Heart right ventricle (tissue), 16 donors: ENCODE data around the gene TXN2. TPM values are rescaled to one million over a fixed set of nuclear protein-coding genes. Genes with fewer than 3 reads are reported as not detected.

Experiments
- ATAC-seq, 8 donors: fragments of 200-7000 bp; cut with Tn5 transposase; one replicate each; pipeline ENCODE4 v1.9.1; 2020; ENCODE audit warnings: mild to moderate bottlenecking in 8 of 8, moderate library complexity in 8 of 8, moderate number of reproducible peaks in 1 of 8
- DNase-seq, 2 donors: peaks; one replicate each; pipeline ENCODE4 v3.0.0-alpha.2; 2020
- H3K27ac ChIP-seq, 10 donors: fragments of 200-600 bp; sonication (generic) in 2 of 10; one replicate each; pipeline versions ENCODE4 v1.5.0 to v1.8.0; 2020 to 2022; ENCODE audit warnings: mild to moderate bottlenecking in 3 of 10
- H3K27me3 ChIP-seq, 7 donors: fragments of 200-600 bp; one replicate each; pipeline ENCODE4 v1.8.0; 2021 to 2022; ENCODE audit warnings: mild to moderate bottlenecking in 2 of 7
- H3K36me3 ChIP-seq, 9 donors: fragments of 200-600 bp; sonication (generic) in 1 of 9; one replicate each; pipeline versions ENCODE4 v1.5.0 to v1.8.0; 2020 to 2022; ENCODE audit warnings: mild to moderate bottlenecking in 2 of 9
- H3K4me1 ChIP-seq, 9 donors: fragments of 200-600 bp; sonication (generic) in 1 of 9; one replicate each; pipeline versions ENCODE4 v1.5.0 to v1.8.0; 2020 to 2022; ENCODE audit warnings: mild to moderate bottlenecking in 4 of 9
- H3K4me3 ChIP-seq, 10 donors: fragments of 200-600 bp; sonication (generic) in 2 of 10; one replicate each; pipeline versions ENCODE4 v1.5.0 to v1.8.0; 2020 to 2022; ENCODE audit warnings: mild to moderate bottlenecking in 7 of 10, moderate library complexity in 2 of 10
- H3K9me3 ChIP-seq, 11 donors: fragments of 200-600 bp in 10 of 11; sonication (generic) in 2 of 11; one replicate each; pipeline versions ENCODE4 v1.5.0 to v1.8.0; 2013 to 2022; ENCODE audit warnings: mild to moderate bottlenecking in 2 of 11, control low read depth in 1 of 11, moderate library complexity in 1 of 11
- CTCF ChIP-seq, 9 donors: fragments of 200-600 bp; sonication (generic) in 2 of 9; IDR thresholded peaks; one replicate each; pipeline versions ENCODE4 v1.5.0 to v1.8.0; 2021 to 2022; ENCODE audit warnings: antibody characterized with exemption in 9 of 9, mild to moderate bottlenecking in 5 of 9, moderate library complexity in 1 of 9
- WGBS, 2 donors: extraction: QIAGEN DNeasy Blood & Tissue Kit; methylation state at CpG; one replicate each; pipeline ENCODE4 v1.1.7; 2013; ENCODE audit warnings: inconsistent platforms in 1 of 2; 5-methylcytosine and 5-hydroxymethylcytosine counted together
- intact Hi-C, 10 donors: fragments of 100-400 bp; cut with DNase I; formaldehyde crosslinking; loops; one replicate each; pipeline versions ENCODE4 v1.11.1 to v1.14.2; 2022
- polyA plus RNA-seq, 2 donors: library from polyadenylated mRNA; stranded (reverse); fragments of 200-250 nt; gene quantifications; one replicate each; pipeline ENCODE4 v1.2.3, GENCODE V29; 2013
- total RNA-seq, 10 donors: library from RNA; stranded (reverse); fragmentation: NEBNext Ultra II Directional in 3 of 10; extraction: Animal tissue kit (Norgen Biotek cat#: 25700) in 3 of 10; gene quantifications; one replicate each; pipeline versions ENCODE4 v1.2.1 to v1.2.4, GENCODE V29; 2021 to 2023
- donor health status: Arrhythmogenic right ventricular cardiomyopathy.
- donor health status: ischemic (EF 13 %, LVEDD 7.1; RV severe dilation, severe dysfunction).
- donor health status: healthy with polysubstance abuse.
- donor health status: DM: no; HTN: yes; CAD: no.
- donor health status: DM: no; HTN: no; CAD: no.
- donor health status: ischemic (EF 25% LVEDD 6.9; RV normal size, moderate dysfunction).
- donor health status: ischemic (EF 25% LVEDD 5.7; RV mildly dilated, moderate dysfunction).
- donor health status: healthy.
- donor health status: DM: yes; HTN: yes; CAD: no.
- donor health status: Ischemic cardiomyopathy.
- donor health status: ischemic (EF 35%, LVEDD 5.7; RV mildly dilated, moderate dysfunction).
- donor health status: nonischemic (EF 11% LVEDD 7.7; RV severe dilation, severe dysfunction).
- donor health status: DM: yes; HTN: yes; CAD: no.
- donor health status: PGD.
- donor health status: ischemic (EF 29% LVEDD 5.4; RV normal size, mild dysfunction).
- donor health status: nonischemic (EF 23%, LVEDD 6.1; RV moderate dilation, normal function).

Gene TXN2
- total and polyA plus RNA-seq, 12 donors, result 103 to 155 (median 122) TPM

DNA sequence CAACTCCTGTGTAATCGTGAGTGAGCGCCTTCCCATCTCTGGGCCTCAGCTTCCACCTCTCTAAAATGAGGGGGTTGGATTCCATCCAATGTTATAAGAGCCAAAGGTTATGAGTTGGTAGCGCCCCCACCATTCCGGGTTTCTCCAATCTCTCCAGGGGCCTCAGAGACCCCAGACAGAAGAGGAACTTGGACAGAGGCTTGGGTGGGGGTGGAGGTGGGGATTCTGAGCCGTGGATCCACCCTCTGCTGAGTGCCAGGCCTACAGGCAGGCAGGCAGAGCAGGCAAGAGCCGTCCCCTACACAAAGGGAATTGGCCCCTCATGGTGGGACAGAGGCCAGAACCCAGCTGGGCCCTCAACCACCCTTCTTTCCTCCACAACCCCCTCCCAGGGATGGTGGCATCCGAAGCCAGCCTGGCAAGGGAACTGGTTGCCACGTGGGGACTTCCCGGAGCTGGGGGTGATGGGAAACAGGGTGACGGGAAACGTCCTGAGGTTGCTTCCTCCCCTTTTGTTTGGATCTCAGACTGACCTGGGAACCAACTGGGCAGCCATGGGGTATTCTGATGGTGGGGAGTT is 31.8 kb downstream of the TXN2 start:
- WGBS, 2 donors, result 67 to 70% methylated on average over 11 of the region's 11 CpGs
- no peak overlapping the region for H3K4me3 ChIP-seq

GRCh38 chr22:36447632-36448031 is 33.8 kb downstream of the TXN2 start:
- DNase-seq (no peak), ATAC-seq (no peak)
- Histone ChIP-seq H3K27me3 (no peaks in the 10 kb centered on the region), H3K9me3 (peaks cover 0 to 5% (median 0%) of the 10 kb centered on the region in 11 donors), H3K4me1 (peaks cover 16 to 89% (median 41%) of the 10 kb centered on the region in 9 donors), H3K4me3 (no peak overlapping the region), H3K27ac (peak overlapping the region in 2 of 10 donors; percentile 91 to 95), H3K36me3 (no peaks in the 10 kb centered on the region)
- no peak for TF ChIP-seq CTCF (IDR thresholded peaks at IDR 0.05)
- intact Hi-C loops, result loop anchor here in 5 of 10 donors (5.0 to 10.0 kb wide), 3 partner anchors 40 to 53 kb away; no protein-coding TSS in a partner anchor
- WGBS, 2 donors, result 88 to 93% methylated on average over 2 of the region's 2 CpGs

More for the DNA sequence above, 31.8 kb downstream of the TXN2 start:
- no peak for TF ChIP-seq CTCF (IDR thresholded peaks at IDR 0.05)
- Histone ChIP-seq H3K4me1 (peaks cover 16 to 93% (median 52%) of the 10 kb centered on the region in 9 donors), H3K27ac (peak overlapping the region in 9 of 10 donors; percentile 35 to 97 (median 91)), H3K27me3 (no peaks in the 10 kb centered on the region), H3K9me3 (peaks cover 0 to 5% (median 0%) of the 10 kb centered on the region in 11 donors), H3K36me3 (no peaks in the 10 kb centered on the region)
- DNase-seq (no peak), ATAC-seq (no peak)
- intact Hi-C loops, result loop anchor here in 7 of 10 donors (5.0 to 10.0 kb wide), 5 partner anchors 42 to 127 kb away; partner anchors contain the start of gene MYH9 (in 3 of the 7)

- H3K9me3 ChIP-seq, result peaks cover 0 to 5% (median 0%) of the 10 kb centered on the region in 11 donors
- peak overlapping the region in 8 of 10 donors; percentile 12 to 81 (median 54) for H3K27ac ChIP-seq
- peaks cover 2 to 80% (median 24%) of the 10 kb centered on the region in 9 donors for H3K4me1 ChIP-seq
- intact Hi-C loops, result loop anchor here in 5 of 10 donors (5.0 to 10.0 kb wide), 3 partner anchors 38 to 50 kb away; no protein-coding TSS in a partner anchor
- DNase-seq (peak; percentile 56 to 61), ATAC-seq (peak; percentile 20 to 78 (median 42))
- 65 to 71% methylated on average over 8 of the region's 8 CpGs for WGBS, 2 donors
- TF ChIP-seq CTCF (IDR thresholded peaks at IDR 0.05), result no peak
- H3K36me3 ChIP-seq, result no peaks in the 10 kb centered on the region
- no peaks in the 10 kb centered on the region for H3K27me3 ChIP-seq
- no peak overlapping the region for H3K4me3 ChIP-seq
Observed at GRCh38 chr22:36445158-36445668, 36.2 kb downstream of the TXN2 start.

DNA sequence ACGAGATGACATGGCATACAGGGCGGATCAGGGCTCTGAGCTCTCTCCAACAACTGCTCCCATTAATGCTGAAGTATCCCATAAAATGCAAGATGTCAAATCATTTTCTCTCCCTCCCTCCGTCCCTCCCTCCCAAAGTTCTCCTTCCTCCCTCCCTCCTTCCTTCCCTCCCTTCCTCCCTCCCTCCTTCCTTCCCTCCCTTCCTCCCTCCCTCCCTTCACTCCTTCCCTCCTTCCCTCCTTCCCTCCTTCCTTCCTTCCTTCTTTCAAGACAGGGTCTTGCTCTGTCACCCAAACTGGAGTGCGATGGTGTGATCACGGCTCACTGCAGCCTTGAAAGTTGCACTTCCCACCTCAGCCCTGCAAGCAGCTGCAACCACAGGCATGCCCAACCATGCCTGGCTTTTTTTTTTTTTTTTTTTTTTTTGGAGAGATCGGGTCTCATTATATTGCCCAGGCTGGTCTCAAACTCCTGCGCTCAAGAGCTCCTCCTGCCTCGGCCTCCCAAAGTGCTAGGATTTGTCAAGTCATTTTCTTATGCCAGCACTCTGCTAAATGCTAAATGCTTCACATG is 38.2 kb downstream of the TXN2 start:
- no peaks in the 10 kb centered on the region for H3K36me3 ChIP-seq
- H3K4me3 ChIP-seq, result no peak overlapping the region
- no peak overlapping the region for H3K27ac ChIP-seq
- ATAC-seq, result no peak
- peaks cover 0 to 5% (median 0%) of the 10 kb centered on the region in 11 donors for H3K9me3 ChIP-seq
- WGBS, 2 donors, result 74 to 84% methylated on average over 8 of the region's 8 CpGs
- H3K27me3 ChIP-seq, result no peaks in the 10 kb centered on the region
- H3K4me1 ChIP-seq, result peaks cover 0 to 77% (median 16%) of the 10 kb centered on the region in 9 donors
- DNase-seq, result no peak
- intact Hi-C loops, result loop anchor here in 3 of 10 donors (10.0 kb wide), 1 partner anchor 48 kb away; no protein-coding TSS in a partner anchor
- TF ChIP-seq CTCF (IDR thresholded peaks at IDR 0.05), result no peak
